H9 (cell line): ENCODE measurements around the gene FBLN1. TPM values are rescaled to one million over a fixed set of nuclear protein-coding genes. Genes with fewer than 3 reads are reported as not detected.

Experiments used
- DNase-seq: peaks from one replicate; pipeline ENCODE4 v3.0.0-alpha.2; 2017
- H2AFZ ChIP-seq: one replicate; pipeline ENCODE4 v1.6.1; 2013; ENCODE audit warnings: mild to moderate bottlenecking, low read length, control low read depth, moderate library complexity
- H2AK5ac ChIP-seq: 2 replicates; pipeline ENCODE4 v1.6.1; 2013; ENCODE audit warnings: low read length, control low read depth, mixed read lengths; ENCODE audit not compliant: insufficient read length
- H2BK120ac ChIP-seq: one replicate; pipeline ENCODE4 v1.6.1; 2013; ENCODE audit warnings: low read depth, mild to moderate bottlenecking, low read length, control low read depth, inconsistent platforms; ENCODE audit not compliant: poor library complexity, severe bottlenecking
- H2BK12ac ChIP-seq: 2 replicates; pipeline ENCODE4 v1.6.1; 2013; ENCODE audit warnings: low read length, control low read depth, mixed read lengths, low read depth; ENCODE audit not compliant: insufficient read length
- H2BK15ac ChIP-seq: 2 replicates; pipeline ENCODE4 v1.6.1; 2013; ENCODE audit warnings: low read depth, low read length, control low read depth
- H2BK20ac ChIP-seq: one replicate; pipeline ENCODE4 v1.6.1; 2013; ENCODE audit warnings: low read depth, mild to moderate bottlenecking, low read length, control low read depth, inconsistent platforms; ENCODE audit not compliant: poor library complexity, severe bottlenecking
- H2BK5ac ChIP-seq: 2 replicates; pipeline ENCODE4 v1.6.1; 2013; ENCODE audit warnings: low read length, control low read depth, mixed read lengths; ENCODE audit not compliant: insufficient read length
- H3K14ac ChIP-seq: 2 replicates; pipeline ENCODE4 v1.6.1; 2013; ENCODE audit warnings: low read length, control low read depth; ENCODE audit not compliant: insufficient read depth
- H3K18ac ChIP-seq: 2 replicates; pipeline ENCODE4 v1.6.1; 2013; ENCODE audit warnings: low read depth, mild to moderate bottlenecking, mixed read lengths, low read length, control low read depth; ENCODE audit not compliant: insufficient read length
- H3K23ac ChIP-seq: 2 replicates; pipeline ENCODE4 v1.6.1; 2013; ENCODE audit warnings: low read length, control low read depth, mixed read lengths, low read depth; ENCODE audit not compliant: insufficient read length
- H3K23me2 ChIP-seq: 2 replicates; pipeline ENCODE4 v1.6.1; 2013; ENCODE audit warnings: low read depth, mild to moderate bottlenecking, mixed read lengths, low read length, control low read depth; ENCODE audit not compliant: insufficient read length, poor library complexity, severe bottlenecking
- H3K27ac ChIP-seq: 2 replicates; pipeline ENCODE4 v1.5.1; 2013; ENCODE audit warnings: low read length, control low read depth, mixed read lengths, low read depth; ENCODE audit not compliant: insufficient read length
- H3K27me3 ChIP-seq: 2 replicates; pipeline ENCODE4 v1.6.1; 2013; ENCODE audit warnings: low read length, control low read depth, inconsistent platforms; ENCODE audit not compliant: insufficient read depth
- H3K4ac ChIP-seq: 2 replicates; pipeline ENCODE4 v1.6.1; 2013; ENCODE audit warnings: low read depth, mild to moderate bottlenecking, control low read depth, inconsistent platforms, low read length, moderate library complexity
- H3K4me1 ChIP-seq: 2 replicates; pipeline ENCODE4 v1.6.1; 2013; ENCODE audit warnings: low read length, control low read depth, inconsistent platforms; ENCODE audit not compliant: insufficient read depth
- H3K4me2 ChIP-seq: 2 replicates; pipeline ENCODE4 v1.6.1; 2013; ENCODE audit warnings: low read length, control low read depth, mixed read lengths; ENCODE audit not compliant: insufficient read length, insufficient read depth
- H3K56ac ChIP-seq: 2 replicates; pipeline ENCODE4 v1.6.1; 2013; ENCODE audit warnings: low read depth, mild to moderate bottlenecking, mixed read lengths, low read length, control low read depth; ENCODE audit not compliant: insufficient read length
- H3K79me1 ChIP-seq: 2 replicates; pipeline ENCODE4 v1.6.1; 2013; ENCODE audit warnings: low read depth, mild to moderate bottlenecking, moderate library complexity, low read length, control low read depth, inconsistent platforms; ENCODE audit not compliant: insufficient read depth, poor library complexity, severe bottlenecking
- H3K79me2 ChIP-seq: 2 replicates; pipeline ENCODE4 v1.6.1; 2013; ENCODE audit warnings: low read length, control low read depth, inconsistent platforms; ENCODE audit not compliant: insufficient read depth
- H3K9ac ChIP-seq: 2 replicates; pipeline ENCODE4 v1.6.1; 2013; ENCODE audit warnings: low read length, control low read depth, mixed read lengths; ENCODE audit not compliant: insufficient read length; ENCODE audit errors: extremely low read depth
- H3K9me3 ChIP-seq: one replicate; pipeline ENCODE4 v1.6.1; 2013; ENCODE audit warnings: low read depth, low read length, inconsistent platforms; ENCODE audit not compliant: control insufficient read depth
- H3T11ph ChIP-seq: one replicate; pipeline ENCODE4 v1.6.1; 2013; ENCODE audit warnings: mild to moderate bottlenecking, low read length, control low read depth, inconsistent platforms
- H4K20me1 ChIP-seq: one replicate; pipeline ENCODE4 v1.6.1; 2013; ENCODE audit not compliant: control insufficient read depth, insufficient read length, insufficient read depth
- H4K5ac ChIP-seq: 2 replicates; pipeline ENCODE4 v1.6.1; 2013; ENCODE audit warnings: low read depth, mild to moderate bottlenecking, mixed read lengths, low read length, control low read depth; ENCODE audit not compliant: insufficient read length
- H4K8ac ChIP-seq: replicated peaks from 2 replicates; pipeline ENCODE4 v1.6.1; 2013; ENCODE audit warnings: low read length, control low read depth, mixed read lengths, low read depth; ENCODE audit not compliant: insufficient read length
- H4K91ac ChIP-seq: 2 replicates; pipeline ENCODE4 v1.6.1; 2013; ENCODE audit warnings: low read depth, mild to moderate bottlenecking, moderate library complexity, mixed read lengths, low read length, control low read depth; ENCODE audit not compliant: insufficient read length
- H3K27ac Mint-ChIP-seq, 3 experiments: 2 replicates in 2 of 3; 3 replicates in 1 of 3; pipeline ENCODE4 v1.8.0; 2020 to 2021; ENCODE audit warnings: mixed read lengths in 3 of 3, mild to moderate bottlenecking in 1 of 3, moderate library complexity in 1 of 3
- H3K27me3 Mint-ChIP-seq: 2 replicates; pipeline ENCODE4 v1.8.0; 2021; ENCODE audit warnings: low read depth, mild to moderate bottlenecking, moderate library complexity, mixed read lengths
- H3K36me3 Mint-ChIP-seq, 3 experiments: 2 replicates in 2 of 3; 3 replicates in 1 of 3; pipeline ENCODE4 v1.8.0; 2020 to 2021; ENCODE audit warnings: low read depth in 3 of 3, mixed read lengths in 3 of 3; ENCODE audit not compliant: insufficient read depth in 1 of 3
- H3K4me1 Mint-ChIP-seq, 2 experiments: 2 replicates each; pipeline ENCODE4 v1.8.0; 2020; ENCODE audit warnings: mixed read lengths in 2 of 2
- H3K4me3 Mint-ChIP-seq, 2 experiments: 2 replicates in 1 of 2; 3 replicates in 1 of 2; pipeline ENCODE4 v1.8.0; 2020 to 2021; ENCODE audit warnings: mild to moderate bottlenecking in 2 of 2, mixed read lengths in 2 of 2, moderate library complexity in 1 of 2
- H3K9me3 Mint-ChIP-seq, 2 experiments: 2 replicates in 1 of 2; 3 replicates in 1 of 2; pipeline ENCODE4 v1.8.0; 2020; ENCODE audit warnings: mild to moderate bottlenecking in 2 of 2, mixed read lengths in 2 of 2, moderate library complexity in 1 of 2
- CTCF ChIP-seq: fragments of 200-600 bp; sonication (generic); conservative IDR thresholded peaks from 3 replicates; pipeline ENCODE4 v1.8.0; 2021; ENCODE audit warnings: antibody characterized with exemption, mild to moderate bottlenecking
- WGBS: extraction: QIAGEN DNeasy Blood & Tissue Kit; methylation state at CpG from one replicate; pipeline ENCODE4 v1.1.7; 2013; ENCODE audit warnings: missing lambda C conversion rate, low lambda C conversion rate, mixed read lengths; ENCODE audit not compliant: insufficient read length; ENCODE audit errors: extremely low coverage; 5-methylcytosine and 5-hydroxymethylcytosine counted together
- total RNA-seq: library from RNA; stranded (reverse); gene quantifications from 2 replicates; pipeline ENCODE4 v1.2.1, GENCODE V29; 2021

Gene FBLN1
- total RNA-seq, 1 experiment from 2014 or later: 140 TPM

- no CpG with 5 or more reads among the region's 13 CpGs for WGBS
- H2BK12ac ChIP-seq: no peak overlapping the region
- no peak overlapping the region for H3K56ac ChIP-seq
These were observed 82.7 kb downstream of the FBLN1 start for GRCh38 chr22:45585437-45585755.

More at GRCh38 chr22:45585437-45585755, 82.7 kb downstream of the FBLN1 start:
- H3K79me2 ChIP-seq: no peaks in the 10 kb centered on the region
- no peaks in the 10 kb centered on the region for H3K27me3 ChIP-seq
- Mint-ChIP-seq H3K9me3 (peaks cover 0 to 4% of the 10 kb centered on the region in 2 experiments; a peak in 1 of 5 replicates), H3K4me1 (peaks cover 11 to 22% of the 10 kb centered on the region in 2 experiments), H3K27me3 (no peaks in the 10 kb centered on the region), H3K36me3 (no peaks in the 10 kb centered on the region; a peak in 1 of 7 replicates), H3K4me3 (no peak overlapping the region), H3K27ac (no peak overlapping the region)
- no peaks in the 10 kb centered on the region for H4K20me1 ChIP-seq
- no peak overlapping the region for H3K27ac ChIP-seq
- peaks cover 5% of the 10 kb centered on the region; the same call in 1 of the 2 replicates for H3K4me1 ChIP-seq
- H3K9me3 ChIP-seq: no peaks in the 10 kb centered on the region
- H3K14ac ChIP-seq: no peak overlapping the region
- H2BK5ac ChIP-seq: no peak overlapping the region
- H3K23ac ChIP-seq: no peak overlapping the region
- no peak overlapping the region for H4K91ac ChIP-seq
- no peak overlapping the region for H3T11ph ChIP-seq
- DNase-seq: no peak
- no peak for TF ChIP-seq CTCF
- no peak overlapping the region for H4K5ac ChIP-seq
- H3K4ac ChIP-seq: no peak overlapping the region
- no peaks in the 10 kb centered on the region for H3K23me2 ChIP-seq
- no peak overlapping the region for H2AK5ac ChIP-seq
- H4K8ac ChIP-seq: no peak overlapping the region
- H3K18ac ChIP-seq: no peak overlapping the region
- H2BK15ac ChIP-seq: no peak overlapping the region
- no peaks in the 10 kb centered on the region for H3K79me1 ChIP-seq
- no peak overlapping the region for H3K4me2 ChIP-seq
- no peak overlapping the region for H2AFZ ChIP-seq
- no peak overlapping the region for H2BK120ac ChIP-seq
- no peak overlapping the region for H2BK20ac ChIP-seq
- H3K9ac ChIP-seq: no peak overlapping the region
